Measurements from ENCODE around the gene ACOT12. TPM values are rescaled to one million over a fixed set of nuclear protein-coding genes. Genes with fewer than 3 reads are reported as not detected.

Gene ACOT12
- total RNA-seq, 4 donors from 2014 or later = not detected

DNA sequence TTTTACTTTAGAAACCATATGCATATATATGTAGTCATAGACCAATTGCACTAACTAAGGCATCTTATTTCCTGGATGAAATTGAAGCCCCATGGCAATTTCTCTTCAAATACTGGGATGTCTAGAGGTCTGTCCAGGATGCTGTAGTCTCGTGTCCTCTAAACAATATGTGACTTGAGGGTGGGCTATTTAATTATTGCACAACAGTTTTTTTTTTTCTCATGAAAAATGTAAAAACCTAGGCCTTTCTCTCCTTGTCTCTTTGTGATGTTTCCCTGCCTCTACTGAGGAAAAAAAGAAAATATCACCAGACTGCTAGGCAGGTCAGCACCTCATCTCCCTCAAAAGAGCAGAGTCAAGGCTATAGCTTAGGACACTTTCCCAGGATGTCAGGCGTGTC lies 58.0 kb downstream of the ACOT12 start:
- intact Hi-C loops (cut with DNase I) = no loop called here
- TF ChIP-seq, protein P1, sequence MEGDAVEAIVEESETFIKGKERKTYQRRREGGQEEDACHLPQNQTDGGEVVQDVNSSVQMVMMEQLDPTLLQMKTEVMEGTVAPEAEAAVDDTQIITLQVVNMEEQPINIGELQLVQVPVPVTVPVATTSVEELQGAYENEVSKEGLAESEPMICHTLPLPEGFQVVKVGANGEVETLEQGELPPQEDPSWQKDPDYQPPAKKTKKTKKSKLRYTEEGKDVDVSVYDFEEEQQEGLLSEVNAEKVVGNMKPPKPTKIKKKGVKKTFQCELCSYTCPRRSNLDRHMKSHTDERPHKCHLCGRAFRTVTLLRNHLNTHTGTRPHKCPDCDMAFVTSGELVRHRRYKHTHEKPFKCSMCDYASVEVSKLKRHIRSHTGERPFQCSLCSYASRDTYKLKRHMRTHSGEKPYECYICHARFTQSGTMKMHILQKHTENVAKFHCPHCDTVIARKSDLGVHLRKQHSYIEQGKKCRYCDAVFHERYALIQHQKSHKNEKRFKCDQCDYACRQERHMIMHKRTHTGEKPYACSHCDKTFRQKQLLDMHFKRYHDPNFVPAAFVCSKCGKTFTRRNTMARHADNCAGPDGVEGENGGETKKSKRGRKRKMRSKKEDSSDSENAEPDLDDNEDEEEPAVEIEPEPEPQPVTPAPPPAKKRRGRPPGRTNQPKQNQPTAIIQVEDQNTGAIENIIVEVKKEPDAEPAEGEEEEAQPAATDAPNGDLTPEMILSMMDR (IDR thresholded peaks at IDR 0.05) = no peak
- WGBS, 2 donors = 62 to 65% methylated on average over 2 of the region's 2 CpGs

DNA sequence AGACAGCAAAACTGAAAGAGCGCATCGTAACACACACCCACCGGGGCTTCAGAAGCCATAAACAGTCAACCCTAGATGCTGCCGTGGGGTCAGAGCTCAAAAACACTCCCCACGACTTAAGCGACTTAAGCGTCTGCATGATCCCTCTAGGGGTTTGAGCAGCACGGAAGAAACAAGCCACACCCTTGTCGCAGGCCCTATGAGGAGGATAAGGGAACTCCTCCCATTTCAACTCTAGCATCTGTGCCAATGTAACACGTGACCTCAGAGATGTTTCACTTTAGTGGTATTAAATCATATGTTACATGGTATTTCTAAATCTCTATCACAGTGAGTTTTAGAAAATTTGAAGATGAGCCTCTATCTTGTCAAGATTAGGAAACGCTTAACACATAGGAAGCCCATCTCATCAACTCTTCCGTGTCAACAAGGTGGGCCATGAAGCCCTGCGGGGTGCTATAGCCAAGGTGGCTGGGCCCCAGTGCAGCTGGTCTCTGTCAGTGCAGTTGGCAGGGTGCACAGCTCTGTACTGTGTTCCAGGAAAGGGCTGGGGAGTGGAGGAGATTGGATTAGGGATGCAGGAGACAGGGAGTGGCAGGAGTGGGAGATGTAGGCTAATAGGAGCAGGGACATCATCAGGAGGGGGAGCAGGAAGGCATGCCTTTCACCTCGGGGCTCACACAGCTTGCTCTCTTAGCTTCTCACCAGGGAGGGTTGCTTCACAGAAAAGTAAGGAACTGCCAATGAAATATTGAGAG lies 59.5 kb downstream of the ACOT12 start:
- DNase-seq = no peak
- Histone ChIP-seq H3K4me3 (replicated peaks in 1 of 3) (no peak overlapping the region), H3K36me3 (no peaks in the 10 kb centered on the region), H3K27me3 (no peaks in the 10 kb centered on the region), H3K27ac (no peak overlapping the region), H3K9me3 (no peaks in the 10 kb centered on the region), H3K4me1 (no peaks in the 10 kb centered on the region)
- intact Hi-C loops (cut with DNase I) = no loop called here
- no peak for TF ChIP-seq POLR2A (IDR thresholded peaks at IDR 0.05)
- TF ChIP-seq, protein P1 (IDR thresholded peaks at IDR 0.05) = no peak
- 81 to 89% methylated on average over 14 of the region's 14 CpGs for WGBS, 2 donors

More for the DNA sequence above, 58.0 kb downstream of the ACOT12 start:
- DNase-seq = no peak
- H3K27ac ChIP-seq = no peak overlapping the region
- no peaks in the 10 kb centered on the region for H3K4me1 ChIP-seq
- no peaks in the 10 kb centered on the region for H3K27me3 ChIP-seq
- H3K36me3 ChIP-seq = no peaks in the 10 kb centered on the region
- H3K4me3 ChIP-seq (replicated peaks in 1 of 3) = no peak overlapping the region
- H3K9me3 ChIP-seq = no peaks in the 10 kb centered on the region

DNA sequence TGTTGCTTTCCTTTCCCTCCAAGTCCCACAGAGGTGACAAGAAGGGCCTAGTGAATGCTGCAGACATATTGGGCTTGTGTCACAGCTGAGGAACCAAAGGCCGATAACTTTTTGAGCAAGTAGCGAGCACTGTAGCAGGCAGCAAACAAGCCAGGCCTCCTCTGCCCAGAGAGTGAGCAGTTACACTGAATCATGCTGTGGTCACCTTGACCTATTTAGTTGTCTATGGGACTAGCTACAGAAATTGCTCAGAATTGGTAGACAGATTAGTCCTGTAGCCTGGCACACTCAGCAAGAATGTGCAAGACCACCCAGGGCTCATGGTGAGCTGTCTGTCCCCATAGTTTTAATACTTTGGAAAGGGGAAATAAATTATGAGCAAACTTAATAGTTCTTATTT lies 67.4 kb downstream of the ACOT12 start:
- WGBS, 2 donors = 97 to 100% methylated on average over 2 of the region's 2 CpGs
- TF ChIP-seq POLR2A (IDR thresholded peaks at IDR 0.05) = no peak
- H3K27me3 ChIP-seq = no peaks in the 10 kb centered on the region
- no peak for DNase-seq
- no peaks in the 10 kb centered on the region for H3K4me1 ChIP-seq
- intact Hi-C loops (cut with DNase I) = no loop called here
- H3K27ac ChIP-seq = no peak overlapping the region
- H3K9me3 ChIP-seq = no peaks in the 10 kb centered on the region
- H3K36me3 ChIP-seq = no peaks in the 10 kb centered on the region
- no peak overlapping the region for H3K4me3 ChIP-seq (replicated peaks in 1 of 3)

DNA sequence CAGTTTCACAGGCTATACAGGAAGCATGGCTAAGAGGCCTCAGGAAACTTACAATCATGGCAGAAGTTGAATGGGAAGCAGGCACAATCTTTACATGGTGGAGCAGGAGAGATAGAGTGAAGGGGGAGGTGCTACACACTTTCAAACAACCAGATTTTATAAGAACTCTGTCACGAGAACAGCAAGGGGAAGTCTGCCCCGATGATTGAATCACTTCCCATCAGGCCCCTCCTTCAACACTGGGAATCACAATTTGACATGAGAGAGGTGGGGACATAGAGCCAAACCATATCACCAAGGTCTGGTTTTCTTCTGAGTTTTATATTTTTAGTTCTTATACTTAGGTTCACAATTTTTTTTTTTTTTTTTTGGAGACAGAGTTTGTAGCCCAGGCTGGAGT lies 76.4 kb downstream of the ACOT12 start:
- Histone ChIP-seq H3K9me3 (no peaks in the 10 kb centered on the region), H3K27me3 (no peaks in the 10 kb centered on the region), H3K36me3 (peaks cover 2 to 11% of the 10 kb centered on the region in 2 donors), H3K4me1 (no peaks in the 10 kb centered on the region), H3K4me3 (replicated peaks in 1 of 3) (no peak overlapping the region), H3K27ac (no peak overlapping the region)
- DNase-seq = no peak
- 58 to 83% methylated on average over 2 of the region's 2 CpGs for WGBS, 2 donors
- intact Hi-C loops (cut with DNase I) = no loop called here
- TF ChIP-seq, protein P1 (IDR thresholded peaks at IDR 0.05) = no peak
- TF ChIP-seq POLR2A (IDR thresholded peaks at IDR 0.05) = no peak

DNA sequence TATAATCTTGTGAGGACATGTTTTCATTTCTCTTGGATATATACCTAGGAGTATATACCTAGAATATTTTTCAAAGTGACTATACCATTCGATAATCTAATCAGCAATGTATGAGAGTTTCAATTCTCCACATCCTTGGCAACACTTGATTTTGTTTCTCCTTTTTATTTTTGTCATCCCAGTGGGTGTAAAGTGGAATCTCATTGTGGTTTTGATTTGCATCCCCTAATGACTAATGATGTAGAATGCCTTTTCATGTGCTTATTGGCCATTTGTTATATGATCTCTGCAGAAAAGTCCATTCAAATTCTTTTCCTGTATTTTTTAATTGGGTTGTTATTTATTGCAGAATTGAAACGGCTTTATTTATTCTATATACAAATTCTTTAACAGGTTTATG lies 77.4 kb downstream of the ACOT12 start:
- no peak overlapping the region for H3K4me3 ChIP-seq (replicated peaks in 1 of 3)
- no peaks in the 10 kb centered on the region for H3K4me1 ChIP-seq
- 89 to 91% methylated on average over 2 of the region's 2 CpGs for WGBS, 2 donors
- no peaks in the 10 kb centered on the region for H3K27me3 ChIP-seq
- H3K36me3 ChIP-seq = peaks cover 10 to 20% of the 10 kb centered on the region in 2 donors
- no peak overlapping the region for H3K27ac ChIP-seq
- no peak for TF ChIP-seq POLR2A (IDR thresholded peaks at IDR 0.05)
- TF ChIP-seq, protein P1 (IDR thresholded peaks at IDR 0.05) = no peak
- H3K9me3 ChIP-seq = no peaks in the 10 kb centered on the region
- intact Hi-C loops (cut with DNase I) = no loop called here
- DNase-seq = no peak

Measured in thyroid gland (tissue), 4 donors.